HG03095 (cell line): ENCODE results near the gene GSK3A.

Experiments used
- ATAC-seq: cut with Tn5 transposase; IDR thresholded peaks from one replicate; pipeline ENCODE4 v1.9.1; 2021; ENCODE audit warnings: moderate library complexity; ENCODE audit not compliant: unreplicated experiment

GSK3A gene

GRCh38 chr19:42242512-42243409 lies at the start of gene GSK3A:
Gene GSK3A, minus strand, starts transcription at chr19:42242602. Its CDS starts 137 bp downstream, at chr19:42242465.
- peak; percentile 60 for ATAC-seq

GRCh38 chr19:42291435-42291810 lies 49.0 kb upstream of the GSK3A start:
- ATAC-seq: no peak

- no peak for ATAC-seq
These were observed 48.4 kb upstream of the GSK3A start for GRCh38 chr19:42290523-42291434.

GRCh38 chr19:42290136-42290522 lies 47.7 kb upstream of the GSK3A start:
- no peak for ATAC-seq

GRCh38 chr19:42289556-42290041 lies 47.2 kb upstream of the GSK3A start:
- no peak for ATAC-seq

- no peak for ATAC-seq
These were observed 46.6 kb upstream of the GSK3A start for GRCh38 chr19:42288881-42289555.

GRCh38 chr19:42288387-42288786 lies 46.0 kb upstream of the GSK3A start:
- ATAC-seq: no peak

GRCh38 chr19:42287827-42288107 lies 45.4 kb upstream of the GSK3A start:
- no peak for ATAC-seq

- ATAC-seq: no peak
These were observed 44.8 kb upstream of the GSK3A start for GRCh38 chr19:42287017-42287826.

- no peak for ATAC-seq
These were observed 44.1 kb upstream of the GSK3A start for GRCh38 chr19:42286349-42287016.

- ATAC-seq: no peak
These were observed 43.6 kb upstream of the GSK3A start for GRCh38 chr19:42285988-42286348.

- ATAC-seq: no peak
These were observed 43.1 kb upstream of the GSK3A start for GRCh38 chr19:42285541-42285941.

GRCh38 chr19:42284591-42285341 lies 42.4 kb upstream of the GSK3A start:
- no peak for ATAC-seq

- ATAC-seq: peak; percentile 20
These were observed 41.7 kb upstream of the GSK3A start for GRCh38 chr19:42284066-42284501.

- ATAC-seq: peak; percentile 41
These were observed 41.0 kb upstream of the GSK3A start for GRCh38 chr19:42283188-42284065.

GRCh38 chr19:42282819-42283187 lies 40.4 kb upstream of the GSK3A start:
- no peak for ATAC-seq

GRCh38 chr19:42281827-42282762 lies 39.7 kb upstream of the GSK3A start:
- no peak for ATAC-seq
